B cell (primary cell): ENCODE data around the gene MRPL32. TPM values are rescaled to one million over a fixed set of nuclear protein-coding genes. Genes with fewer than 3 reads are reported as not detected.

ENCODE experiments used
- ATAC-seq: fragments of 200-7000 bp; cut with Tn5 transposase; one replicate; pipeline ENCODE4 v1.10.0; 2021; ENCODE audit warnings: low read depth, mild to moderate bottlenecking, moderate number of reproducible peaks, moderate library complexity
- CTCF ChIA-PET: fragments of 350-600 bp; sonication (Branson Sonifier 250); formaldehyde crosslinking; loops from one replicate; lab custom pipeline; 2021; ENCODE audit warnings: antibody characterized with exemption, inconsistent platforms; lab: Charles Lee
- POLR2A ChIA-PET: fragments of 350-600 bp; sonication (Branson Sonifier 250); formaldehyde crosslinking; loops from one replicate; lab custom pipeline; 2021; ENCODE audit warnings: antibody characterized with exemption; lab: Charles Lee
- DNase-seq: peaks from one replicate; pipeline ENCODE4 v3.0.0; 2013
- H2AFZ ChIP-seq: 2 replicates; pipeline ENCODE4 v1.6.1; 2012; ENCODE audit warnings: mild to moderate bottlenecking, low read depth, low read length; ENCODE audit not compliant: insufficient read depth, poor library complexity, severe bottlenecking
- H3K27ac ChIP-seq, 2 donors: 1 replicate in 1 of 2; 2 replicates in 1 of 2; pipeline ENCODE4 v1.5.1; 2012 to 2013; ENCODE audit warnings: low read length in 2 of 2, mild to moderate bottlenecking in 2 of 2, moderate library complexity in 1 of 2
- H3K27me3 ChIP-seq, 4 experiments: fragments of 200-600 bp in 1 of 4; sonication (generic) in 1 of 4; replicated peaks in 1 of 4; 1 replicate in 2 of 4; 2 replicates in 2 of 4; pipeline versions ENCODE4 v1.6.1 to v1.7.0; 2013 to 2016; ENCODE audit warnings: low read length in 3 of 4, mild to moderate bottlenecking in 2 of 4, mixed read lengths in 1 of 4, moderate library complexity in 1 of 4; ENCODE audit not compliant: insufficient read depth in 4 of 4, control insufficient read depth in 3 of 4; ENCODE audit errors: control extremely low read depth in 1 of 4
- H3K36me3 ChIP-seq, 2 experiments: replicated peaks in 1 of 2; 1 replicate in 1 of 2; 2 replicates in 1 of 2; pipeline versions ENCODE4 v1.6.1 to v1.7.1; 2013; ENCODE audit warnings: low read length in 1 of 2; ENCODE audit not compliant: insufficient read depth in 2 of 2, control insufficient read depth in 1 of 2; ENCODE audit errors: control extremely low read depth in 1 of 2, extremely low read depth in 1 of 2
- H3K4me1 ChIP-seq, 2 donors: fragments of 200-600 bp in 1 of 2; sonication (generic) in 1 of 2; 1 replicate in 1 of 2; 2 replicates in 1 of 2; pipeline versions ENCODE4 v1.5.1 to v1.6.1; 2013 to 2017; ENCODE audit warnings: low read length in 2 of 2; ENCODE audit not compliant: control insufficient read depth in 2 of 2, insufficient read depth in 2 of 2
- H3K4me2 ChIP-seq: replicated peaks from 2 replicates; pipeline ENCODE3; 2012; ENCODE audit warnings: mild to moderate bottlenecking, low read depth, low read length; ENCODE audit not compliant: poor library complexity, severe bottlenecking
- H3K4me3 ChIP-seq, 5 experiments: fragments of 200-600 bp in 1 of 5; sonication (generic) in 1 of 5; 1 replicate in 3 of 5; 2 replicates in 2 of 5; pipeline versions ENCODE4 v1.5.1 to v1.7.0; 2011 to 2016; ENCODE audit warnings: low read length in 4 of 5, mild to moderate bottlenecking in 4 of 5, low read depth in 2 of 5, control low read depth in 1 of 5, moderate library complexity in 1 of 5; ENCODE audit not compliant: insufficient read depth in 1 of 5; ENCODE audit errors: control extremely low read depth in 1 of 5, extremely low read depth in 1 of 5
- H3K79me2 ChIP-seq: fragments of 200-600 bp; sonication (generic); one replicate; pipeline ENCODE4 v1.6.0; 2016; ENCODE audit warnings: low read length; ENCODE audit not compliant: control insufficient read depth, insufficient read depth
- H3K9ac ChIP-seq: fragments of 200-600 bp; sonication (generic); 2 replicates; pipeline ENCODE4 v1.6.1; 2017; ENCODE audit warnings: mild to moderate bottlenecking, low read length, moderate library complexity
- H3K9me3 ChIP-seq, 3 donors: one replicate each; pipeline versions ENCODE4 v1.6.1 to v1.7.1; 2013; ENCODE audit warnings: low read length in 2 of 3; ENCODE audit not compliant: control insufficient read depth in 2 of 3, insufficient read depth in 1 of 3; ENCODE audit errors: control extremely low read depth in 1 of 3
- H4K20me1 ChIP-seq: 2 replicates; pipeline ENCODE4 v1.6.0; 2012; ENCODE audit warnings: mild to moderate bottlenecking, low read length; ENCODE audit not compliant: insufficient read depth, control insufficient read depth, poor library complexity, severe bottlenecking
- H3K27ac Mint-ChIP-seq: one replicate; pipeline ENCODE4 v1.8.0; 2021; ENCODE audit warnings: mixed read lengths
- H3K27me3 Mint-ChIP-seq: one replicate; pipeline ENCODE4 v1.8.0; 2021; ENCODE audit warnings: mixed read lengths
- H3K4me1 Mint-ChIP-seq: one replicate; pipeline ENCODE4 v1.8.0; 2021; ENCODE audit warnings: mixed read lengths
- H3K4me3 Mint-ChIP-seq: one replicate; pipeline ENCODE4 v1.8.0; 2021; ENCODE audit warnings: mixed read lengths
- H3K9me3 Mint-ChIP-seq: one replicate; pipeline ENCODE4 v1.8.0; 2022; ENCODE audit warnings: mixed read lengths; ENCODE audit not compliant: insufficient read depth
- CTCF ChIP-seq: fragments of 200-600 bp; IDR thresholded peaks from one replicate; pipeline ENCODE4 v1.8.0; 2022; ENCODE audit warnings: antibody characterized with exemption, mild to moderate bottlenecking
- EZH2 ChIP-seq: IDR thresholded peaks from 2 replicates; pipeline ENCODE4 v1.6.1; 2012; ENCODE audit warnings: borderline replicate concordance, low read depth, mild to moderate bottlenecking, moderate library complexity, low read length; ENCODE audit not compliant: insufficient read depth, poor library complexity, severe bottlenecking
- WGBS: methylation state at CpG from one replicate; pipeline ENCODE4 v1.1.5; 2013; ENCODE audit warnings: missing lambda C conversion rate; ENCODE audit not compliant: insufficient coverage; 5-methylcytosine and 5-hydroxymethylcytosine counted together
- intact Hi-C: fragments of 100-400 bp; cut with micrococcal nuclease; formaldehyde crosslinking; loops from one replicate; pipeline ENCODE4 v1.10.0; 2022
- polyA plus RNA-seq: library from polyadenylated mRNA; depleted of rRNA; stranded (reverse); fragments of >200 nt; gene quantifications from 2 replicates; pipeline ENCODE4 v1.2.3, GENCODE V29; 2012
- total RNA-seq, 2 donors: library from RNA; stranded (reverse); fragments of 120-200 nt in 1 of 2; gene quantifications; 1 replicate in 1 of 2; 2 replicates in 1 of 2; pipeline versions ENCODE4 v1.2.3 to v1.2.4, GENCODE V29; 2013 to 2022

Gene MRPL32
- total and polyA plus RNA-seq, 2 donors (not counting 1 experiment from before 2014, with no cell fraction given), result 25.3 to 31.7 TPM

DNA sequence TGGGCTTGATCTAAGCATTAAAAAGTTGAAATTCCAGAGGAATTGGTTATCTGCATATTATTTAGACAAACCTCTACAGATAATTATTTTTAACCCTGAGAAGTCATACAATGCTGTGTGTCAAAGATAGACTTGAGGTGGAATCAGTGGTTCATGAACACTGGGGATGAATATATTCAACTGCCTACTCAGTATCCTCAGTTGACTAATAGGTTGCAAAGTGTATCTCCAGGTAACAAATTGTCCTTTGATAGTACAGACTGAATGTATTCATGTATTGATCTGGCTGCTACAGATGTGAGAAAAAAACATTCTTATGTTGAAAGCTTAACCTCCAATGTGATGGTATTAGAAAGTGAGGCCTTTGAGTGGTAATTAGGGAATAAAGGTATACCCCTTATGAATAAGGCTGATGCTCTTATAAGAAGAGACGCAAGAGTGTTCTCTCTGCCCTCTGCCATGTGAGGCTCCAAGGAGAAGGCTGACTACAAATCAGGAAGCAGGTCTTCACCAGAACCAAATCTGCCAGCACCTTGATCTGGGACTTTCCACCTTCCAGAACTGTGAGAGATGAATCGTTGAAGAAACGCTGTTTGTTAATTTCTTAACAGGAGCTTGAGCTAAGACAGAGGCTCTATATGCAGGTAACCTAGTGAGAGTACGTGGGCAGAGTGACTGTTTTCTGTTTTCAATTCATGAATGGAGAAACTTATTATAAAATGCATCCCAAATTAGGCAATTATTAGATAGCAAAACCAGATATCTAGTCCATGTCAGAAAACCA is 7.5 kb downstream of the MRPL32 start:
- intact Hi-C loops, result loop anchor here (2.0 kb wide), 2 partner anchors 169 to 321 kb away; no protein-coding TSS in a partner anchor
- H3K9me3 ChIP-seq, result no peaks in the 10 kb centered on the region
- peaks cover 9 to 52% of the 10 kb centered on the region in 2 experiments for H3K36me3 ChIP-seq
- ATAC-seq (no peak), DNase-seq (no peak)
- H4K20me1 ChIP-seq, result no peaks in the 10 kb centered on the region
- no peak overlapping the region for H3K4me2 ChIP-seq
- no peaks in the 10 kb centered on the region for H3K4me1 ChIP-seq
- H3K9ac ChIP-seq, result no peak overlapping the region
- H3K27ac ChIP-seq, result no peak overlapping the region
- H3K79me2 ChIP-seq, result no peaks in the 10 kb centered on the region
- H3K27me3 Mint-ChIP-seq, result no peaks in the 10 kb centered on the region
- H3K27ac Mint-ChIP-seq, result peak overlapping the region; percentile 34
- TF ChIP-seq CTCF (no peak), EZH2 (no peak)
- no peak overlapping the region for H2AFZ ChIP-seq
- H3K9me3 Mint-ChIP-seq, result no peaks in the 10 kb centered on the region
- H3K4me3 Mint-ChIP-seq, result no peak overlapping the region
- ChIA-PET CTCF (interaction anchor here (0.6 to 0.9 kb wide), 2 partner anchors 13 to 63 kb away, joined by 3 read pairs; no protein-coding TSS in a partner anchor), POLR2A (no interaction called here)
- 53% methylated on average over 2 of the region's 4 CpGs for WGBS
- H3K4me3 ChIP-seq, result no peak overlapping the region
- no peaks in the 10 kb centered on the region for H3K27me3 ChIP-seq
- H3K4me1 Mint-ChIP-seq, result peaks cover 12% of the 10 kb centered on the region
